H1 (cell line): Measurements from ENCODE around the gene ITFG2. TPM values are rescaled to one million over a fixed set of nuclear protein-coding genes. Genes with fewer than 3 reads are reported as not detected.
A peak's percentile ranks its signal among the peaks of the same experiment; 100 is the strongest.

Source experiments
- CTCF ChIA-PET: fragments of 300-600 bp; sonication (Branson Sonifier 250); formaldehyde crosslinking; loops from one replicate; lab custom pipeline; 2021; ENCODE audit not compliant: partially characterized antibody; lab: Charles Lee
- POLR2A ChIA-PET: fragments of 300-600 bp; sonication (Branson Sonifier 250); formaldehyde crosslinking; loops from one replicate; lab custom pipeline; 2021; ENCODE audit warnings: inconsistent platforms; ENCODE audit not compliant: partially characterized antibody; lab: Charles Lee
- DNase-seq, 2 experiments: peaks; one replicate each; pipeline versions ENCODE4 v3.0.0 to v3.0.0-alpha.2; 2010 to 2022; ENCODE audit warnings: low spot score in 2 of 2, low read depth in 1 of 2, mixed read lengths in 1 of 2
- FAIRE-seq: peaks from 2 replicates; lab custom pipeline; 2011; peaks lifted over from hg19 to GRCh38; lab: Jason Lieb, UNC
- H2AFZ ChIP-seq: 2 replicates; pipeline ENCODE4 v1.8.1; 2012; ENCODE audit warnings: low read length, inconsistent platforms
- H2AK5ac ChIP-seq: 2 replicates; pipeline ENCODE4 v1.6.1; 2013; ENCODE audit warnings: low read depth, low read length
- H2BK120ac ChIP-seq: replicated peaks from 2 replicates; pipeline ENCODE3; 2013; ENCODE audit warnings: low read depth, low read length, inconsistent platforms
- H2BK12ac ChIP-seq: 2 replicates; pipeline ENCODE4 v1.6.1; 2013; ENCODE audit warnings: low read depth, low read length
- H2BK15ac ChIP-seq: 2 replicates; pipeline ENCODE4 v1.6.1; 2013; ENCODE audit warnings: low read length
- H2BK20ac ChIP-seq: 2 replicates; pipeline ENCODE4 v1.6.1; 2013; ENCODE audit warnings: low read length
- H2BK5ac ChIP-seq: 2 replicates; pipeline ENCODE4 v1.6.1; 2013; ENCODE audit warnings: low read depth, low read length
- H3K14ac ChIP-seq: 2 replicates; pipeline ENCODE4 v1.6.1; 2013; ENCODE audit warnings: inconsistent platforms; ENCODE audit not compliant: insufficient read length
- H3K18ac ChIP-seq: 2 replicates; pipeline ENCODE4 v1.6.1; 2013; ENCODE audit warnings: low read length; ENCODE audit errors: extremely low read depth
- H3K23ac ChIP-seq: 2 replicates; pipeline ENCODE4 v1.6.1; 2013; ENCODE audit warnings: inconsistent platforms; ENCODE audit not compliant: insufficient read length
- H3K23me2 ChIP-seq: 2 replicates; pipeline ENCODE4 v1.6.1; 2013; ENCODE audit warnings: low read depth, low read length
- H3K27ac ChIP-seq: 2 replicates; pipeline ENCODE4 v1.6.1; 2011; ENCODE audit warnings: low read depth, low read length, inconsistent platforms
- H3K27me3 ChIP-seq, 4 experiments: replicated peaks in 1 of 4; 1 replicate in 1 of 4; 2 replicates in 3 of 4; pipeline versions ENCODE4 v1.6.1 to v1.8.1; 2011 to 2013; ENCODE audit warnings: low read length in 3 of 4, mild to moderate bottlenecking in 3 of 4, inconsistent platforms in 2 of 4, mixed read lengths in 2 of 4, moderate library complexity in 1 of 4; ENCODE audit not compliant: control insufficient read depth in 3 of 4, insufficient read depth in 3 of 4; ENCODE audit errors: extremely low read depth in 1 of 4
- H3K36me3 ChIP-seq, 4 experiments: 2 replicates each; pipeline versions ENCODE4 v1.6.1 to v1.8.1; 2011 to 2013; ENCODE audit warnings: mild to moderate bottlenecking in 4 of 4, low read length in 3 of 4, moderate library complexity in 2 of 4, control low read depth in 1 of 4, inconsistent platforms in 1 of 4; ENCODE audit not compliant: insufficient read depth in 4 of 4, control insufficient read depth in 2 of 4
- H3K4ac ChIP-seq: replicated peaks from 2 replicates; pipeline ENCODE3; 2013; ENCODE audit warnings: low read length, low read depth, mixed read lengths, inconsistent platforms; ENCODE audit not compliant: insufficient read length
- H3K4me1 ChIP-seq, 4 experiments: replicated peaks in 1 of 4; 1 replicate in 1 of 4; 2 replicates in 3 of 4; pipeline versions ENCODE4 v1.6.1 to v1.8.1; 2011 to 2013; ENCODE audit warnings: low read length in 3 of 4, inconsistent platforms in 2 of 4, mixed read lengths in 1 of 4; ENCODE audit not compliant: insufficient read depth in 4 of 4, control insufficient read depth in 3 of 4
- H3K4me2 ChIP-seq, 2 experiments: 2 replicates each; pipeline versions ENCODE4 v1.6.1 to v1.8.1; 2011 to 2013; ENCODE audit warnings: low read depth in 2 of 2, low read length in 2 of 2, control low read depth in 1 of 2, inconsistent platforms in 1 of 2, mild to moderate bottlenecking in 1 of 2; ENCODE audit not compliant: insufficient read depth in 1 of 2
- H3K4me3 ChIP-seq, 4 experiments: fragments of 200-600, 300-600 bp in 1 of 4; sonication (generic), shearing (Covaris generic), sonication (Bioruptor Twin) in 1 of 4; 2 replicates each; pipeline versions ENCODE4 v1.5.1 to v1.8.1; 2011 to 2016; ENCODE audit warnings: low read length in 4 of 4, low read depth in 3 of 4, control low read depth in 2 of 4, inconsistent platforms in 2 of 4, mild to moderate bottlenecking in 2 of 4, mixed read lengths in 1 of 4, moderate library complexity in 1 of 4; ENCODE audit not compliant: insufficient read depth in 2 of 4; ENCODE audit errors: extremely low read depth in 1 of 4
- H3K56ac ChIP-seq: replicated peaks from 2 replicates; pipeline ENCODE3; 2013; ENCODE audit warnings: low read depth, mild to moderate bottlenecking, mixed read lengths, low read length, inconsistent platforms; ENCODE audit not compliant: insufficient read length
- H3K79me1 ChIP-seq: 2 replicates; pipeline ENCODE4 v1.6.1; 2013; ENCODE audit warnings: low read depth, low read length, control low read depth
- H3K79me2 ChIP-seq, 2 experiments: 2 replicates each; pipeline versions ENCODE4 v1.6.1 to v1.8.1; 2012 to 2013; ENCODE audit warnings: low read length in 2 of 2, mild to moderate bottlenecking in 2 of 2, inconsistent platforms in 1 of 2; ENCODE audit not compliant: insufficient read depth in 2 of 2, control insufficient read depth in 1 of 2
- H3K9ac ChIP-seq, 4 experiments: replicated peaks in 1 of 4; 1 replicate in 1 of 4; 2 replicates in 3 of 4; pipeline versions ENCODE4 v1.6.1 to v1.8.1; 2011 to 2013; ENCODE audit warnings: low read depth in 3 of 4, low read length in 3 of 4, control low read depth in 2 of 4, mild to moderate bottlenecking in 2 of 4, moderate library complexity in 2 of 4, inconsistent platforms in 1 of 4; ENCODE audit errors: extremely low read depth in 1 of 4
- H3K9me3 ChIP-seq, 2 experiments: 2 replicates each; pipeline versions ENCODE4 v1.6.1 to v1.8.1; 2012 to 2013; ENCODE audit warnings: mild to moderate bottlenecking in 2 of 2, moderate library complexity in 2 of 2, control low read depth in 1 of 2, inconsistent platforms in 1 of 2, low read depth in 1 of 2, low read length in 1 of 2, mixed read lengths in 1 of 2; ENCODE audit not compliant: insufficient read depth in 2 of 2
- H4K20me1 ChIP-seq, 2 experiments: replicated peaks in 1 of 2; 2 replicates each; pipeline versions ENCODE3 to v1.8.1; 2011 to 2013; ENCODE audit warnings: inconsistent platforms in 2 of 2, low read length in 2 of 2, mild to moderate bottlenecking in 1 of 2; ENCODE audit not compliant: insufficient read depth in 2 of 2, control insufficient read depth in 1 of 2
- H4K5ac ChIP-seq: 2 replicates; pipeline ENCODE4 v1.6.1; 2013; ENCODE audit warnings: low read length, low read depth, mixed read lengths, inconsistent platforms; ENCODE audit not compliant: insufficient read length
- H4K8ac ChIP-seq: 2 replicates; pipeline ENCODE4 v1.8.0; 2013; ENCODE audit warnings: mild to moderate bottlenecking, moderate library complexity, low read length, inconsistent platforms; ENCODE audit not compliant: insufficient read depth; ENCODE audit errors: extremely low read depth
- H4K91ac ChIP-seq: replicated peaks from 2 replicates; pipeline ENCODE3; 2013; ENCODE audit warnings: low read length, mixed read lengths, inconsistent platforms; ENCODE audit not compliant: insufficient read length
- EZH2 ChIP-seq: fragments of 200-600 bp; sonication (generic); IDR thresholded peaks from 2 replicates; pipeline ENCODE4 v1.7.1; 2012; ENCODE audit warnings: low read depth, mild to moderate bottlenecking, moderate library complexity, low read length, inconsistent platforms; ENCODE audit not compliant: severe bottlenecking
- WGBS, 2 experiments: shearing (Covaris generic) in 1 of 2; methylation state at CpG; one replicate each; pipeline versions ENCODE4 v1.1.6 to v1.1.7; 2013 to 2015; ENCODE audit warnings: low lambda C conversion rate in 2 of 2, mixed read lengths in 2 of 2, inconsistent platforms in 1 of 2, low coverage in 1 of 2, missing lambda C conversion rate in 1 of 2; ENCODE audit not compliant: insufficient replicate concordance in 2 of 2, insufficient coverage in 1 of 2, insufficient read length in 1 of 2; ENCODE audit errors: extremely low coverage in 1 of 2, missing lambda C conversion rate in 1 of 2; 5-methylcytosine and 5-hydroxymethylcytosine counted together
- polyA plus RNA-seq, 7 experiments: library from polyadenylated mRNA; depleted of rRNA in 3 of 7; stranded (reverse) in 5 of 7; unstranded in 2 of 7; fragments of >200 nt in 5 of 7; fragments of 200-250 nt in 2 of 7; gene quantifications; 1 replicate in 5 of 7; 2 replicates in 1 of 7; 4 replicates in 1 of 7; pipeline versions ENCODE4 v1.2.1 to v1.2.3, GENCODE V29; 2011 to 2013; ENCODE audit warnings: missing spikeins in 2 of 7, mixed read lengths in 2 of 7
- total RNA-seq: library from RNA; stranded (reverse); fragmentation: NEBNext Ultra II Directional; extraction: Animal tissue kit (Norgen Biotek cat#: 25700); gene quantifications from 2 replicates; pipeline ENCODE4 v1.2.1, GENCODE V29; 2021

ITFG2 gene
- total and polyA plus RNA-seq, 2 of the 8 experiments (the other 6 are each of a cell fraction or from before 2014, with no cell fraction given) = 15.0 to 22.9 TPM

DNA sequence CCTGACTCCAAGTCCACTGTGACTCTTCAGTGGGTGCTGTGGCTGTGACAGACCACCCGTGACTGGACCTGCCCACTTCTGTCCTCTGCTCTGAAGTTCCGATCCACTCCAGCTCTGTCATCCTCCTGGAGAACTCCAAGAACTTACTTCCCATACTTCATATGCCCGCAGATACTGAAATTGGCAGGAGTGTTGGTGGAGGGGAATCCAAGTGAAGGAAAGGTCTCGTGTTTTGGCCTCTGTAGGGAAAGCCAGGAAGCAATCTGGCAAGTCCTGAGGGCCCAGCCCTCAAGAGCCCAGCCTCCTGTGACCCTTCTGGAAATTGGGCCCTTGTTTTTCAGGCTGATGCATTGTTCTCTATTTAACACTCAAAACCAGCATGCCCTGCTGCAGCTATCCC lies 40.1 kb upstream of the ITFG2 start:
- Histone ChIP-seq H3K23me2 (no peaks in the 10 kb centered on the region; the same call in 1 of the 2 replicates), H4K91ac (no peak overlapping the region), H2AFZ (no peak overlapping the region), H3K4me2 (no peak overlapping the region), H4K5ac (no peak overlapping the region), H2BK120ac (no peak overlapping the region), H4K20me1 (no peaks in the 10 kb centered on the region), H3K9ac (no peak overlapping the region), H3K9me3 (no peaks in the 10 kb centered on the region), H4K8ac (no peak overlapping the region), H3K4me1 (peaks cover 0 to 2% (median 0%) of the 10 kb centered on the region in 4 experiments; a peak in 1 of 7 replicates), H2BK12ac (no peak overlapping the region), H3K4ac (no peak overlapping the region), H3K79me2 (no peaks in the 10 kb centered on the region), H2BK20ac (no peak overlapping the region), H2BK5ac (peak overlapping the region; percentile 39; the same call in 1 of the 2 replicates), H3K27me3 (no peaks in the 10 kb centered on the region), H3K23ac (no peak overlapping the region), H3K18ac (no peak overlapping the region), H3K4me3 (no peak overlapping the region), H3K56ac (no peak overlapping the region), H3K36me3 (no peaks in the 10 kb centered on the region), H3K14ac (no peak overlapping the region), H2BK15ac (peak overlapping the region; percentile 29; the same call in 1 of the 2 replicates), H3K27ac (no peak overlapping the region), H3K79me1 (no peaks in the 10 kb centered on the region), H2AK5ac (no peak overlapping the region)
- DNase-seq = no peak
- 84% methylated on average over 4 of the region's 4 CpGs; no CpG with 5 or more reads in 1 of the 2 experiments for WGBS, 2 experiments
- TF ChIP-seq EZH2 = no peak
- FAIRE-seq = no peak
- CTCF ChIA-PET = interaction anchor here (1.6 to 3.0 kb wide), 3 partner anchors 12 to 23 kb away, joined by 5 to 19 read pairs (median 8); no protein-coding TSS in a partner anchor
- POLR2A ChIA-PET = interaction anchor here (1.0 to 1.2 kb wide), 2 partner anchors 11 to 34 kb away, joined by 3 to 4 read pairs; no protein-coding TSS in a partner anchor
